ENCODE data around the gene GAD2.

DNA sequence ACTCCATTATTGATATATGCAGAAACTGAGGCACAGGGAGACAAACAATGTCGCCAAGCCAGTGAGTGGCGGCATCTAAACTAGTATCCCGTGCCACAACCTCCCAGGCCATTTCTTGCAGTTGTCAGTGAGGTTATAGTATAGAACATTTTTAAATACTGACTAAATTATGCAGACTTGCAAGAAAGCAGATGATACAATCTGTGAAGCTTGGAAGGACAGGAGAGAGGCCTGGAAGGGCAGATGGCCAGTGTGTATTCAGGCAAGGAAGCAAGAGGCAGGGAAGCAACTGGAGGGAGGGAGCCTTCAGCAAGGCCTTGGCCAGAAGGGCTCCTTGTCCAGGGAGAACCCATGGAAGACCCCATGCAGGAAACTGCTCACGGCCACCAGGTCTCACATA lies 111.2 kb downstream of the GAD2 start:
- no peak for TF ChIP-seq CTCF (IDR thresholded peaks at IDR 0.05)
- no peak for TF ChIP-seq POLR2A (IDR thresholded peaks at IDR 0.05)

Measured in Peyer's patch (tissue), 4 donors.